Stimulated activated memory B cell treated with anti-CD40 and anti-IgM and Interleukin-4, amounts not matched to agents 10 μg/mL and 1 μg/mL and 100 μg/mL, for 72 hours (primary cell): ENCODE data around the gene SSBP2.
"Not testable (repeated sequence)": the region's sequence is repeated elsewhere in the genome, so short reads cannot be mapped to it uniquely, and the experiment has no call there.

Source experiments
- ATAC-seq: fragments of 150-1000 bp; cut with Tn5 transposase; 2 replicates; pipeline ENCODE4 v1.10.0; 2021
- H3K27ac Mint-ChIP-seq: one replicate; pipeline ENCODE4 v1.8.0; 2022; ENCODE audit warnings: mild to moderate bottlenecking, mixed read lengths
- H3K27me3 Mint-ChIP-seq: one replicate; pipeline ENCODE4 v1.8.0; 2022; ENCODE audit warnings: mixed read lengths
- H3K36me3 Mint-ChIP-seq: one replicate; pipeline ENCODE4 v1.8.0; 2022; ENCODE audit warnings: mixed read lengths
- H3K4me1 Mint-ChIP-seq: one replicate; pipeline ENCODE4 v1.8.0; 2022; ENCODE audit warnings: mixed read lengths
- H3K4me3 Mint-ChIP-seq: one replicate; pipeline ENCODE4 v1.8.0; 2022; ENCODE audit warnings: mild to moderate bottlenecking, moderate library complexity, mixed read lengths
- H3K9me3 Mint-ChIP-seq: one replicate; pipeline ENCODE4 v1.8.0; 2022; ENCODE audit warnings: mixed read lengths

The SSBP2 gene

GRCh38 chr5:81688215-81688614 lies 62.7 kb downstream of the SSBP2 start:
- Mint-ChIP-seq H3K9me3 (peaks cover 22% of the 10 kb centered on the region), H3K27ac (no peak overlapping the region), H3K36me3 (peaks cover 84% of the 10 kb centered on the region), H3K27me3 (no peaks in the 10 kb centered on the region), H3K4me1 (peaks cover 46% of the 10 kb centered on the region), H3K4me3 (no peak overlapping the region)
- ATAC-seq: no peak

DNA sequence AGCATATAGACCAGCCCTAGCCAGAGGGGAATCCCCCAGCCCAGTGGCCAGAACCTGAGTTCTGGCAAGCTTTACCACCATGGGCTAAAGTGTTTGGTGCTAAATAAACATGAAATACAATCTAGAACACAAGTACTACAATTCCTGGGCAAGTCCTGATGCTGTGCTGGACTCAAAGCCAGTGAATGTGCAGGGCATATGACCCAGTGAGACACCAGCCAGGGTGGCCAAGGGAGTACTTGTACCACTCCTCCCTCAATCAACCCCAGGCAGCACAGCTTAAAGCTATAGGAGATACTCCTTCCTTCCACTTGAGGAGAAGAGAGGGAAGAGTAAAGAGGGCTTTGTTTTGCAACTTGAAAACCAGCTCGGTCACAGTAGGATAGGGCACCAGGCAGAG lies 63.6 kb downstream of the SSBP2 start:
- Mint-ChIP-seq H3K4me1 (peaks cover 37% of the 10 kb centered on the region), H3K9me3 (peaks cover 19% of the 10 kb centered on the region), H3K27ac (no peak overlapping the region), H3K4me3 (no peak overlapping the region), H3K27me3 (no peaks in the 10 kb centered on the region), H3K36me3 (peaks cover 84% of the 10 kb centered on the region)
- no peak for ATAC-seq

- Mint-ChIP-seq H3K27ac (no peak overlapping the region), H3K27me3 (no peaks in the 10 kb centered on the region), H3K36me3 (peaks cover 78% of the 10 kb centered on the region), H3K4me1 (peaks cover 26% of the 10 kb centered on the region), H3K4me3 (no peak overlapping the region), H3K9me3 (peaks cover 9% of the 10 kb centered on the region)
- no peak for ATAC-seq
Measured at GRCh38 chr5:81685471-81685870, 65.4 kb downstream of the SSBP2 start.

DNA sequence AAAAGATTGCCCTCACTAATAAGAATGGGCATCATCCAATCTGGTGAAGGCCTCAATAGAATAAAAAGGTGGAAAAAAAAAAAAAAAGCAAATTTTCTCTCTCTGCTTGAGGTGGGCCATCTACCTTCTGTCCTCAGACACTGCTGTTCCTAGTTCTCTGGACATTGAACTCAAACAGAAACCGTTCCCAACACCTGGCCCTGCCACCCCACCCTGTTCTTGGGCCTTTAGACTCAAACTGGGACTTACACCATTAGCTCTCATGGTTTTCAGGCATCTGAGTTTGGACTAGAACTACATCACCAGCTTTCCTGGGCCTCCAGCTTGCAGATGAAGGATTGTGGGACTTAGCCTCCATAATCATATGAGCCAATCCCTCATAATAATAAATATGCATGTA lies 71.0 kb downstream of the SSBP2 start:
- Mint-ChIP-seq H3K9me3 (peaks cover 9% of the 10 kb centered on the region), H3K36me3 (peaks cover 62% of the 10 kb centered on the region), H3K4me1 (peaks cover 21% of the 10 kb centered on the region), H3K4me3 (no peak overlapping the region), H3K27ac (no peak overlapping the region), H3K27me3 (no peaks in the 10 kb centered on the region)
- no peak for ATAC-seq

DNA sequence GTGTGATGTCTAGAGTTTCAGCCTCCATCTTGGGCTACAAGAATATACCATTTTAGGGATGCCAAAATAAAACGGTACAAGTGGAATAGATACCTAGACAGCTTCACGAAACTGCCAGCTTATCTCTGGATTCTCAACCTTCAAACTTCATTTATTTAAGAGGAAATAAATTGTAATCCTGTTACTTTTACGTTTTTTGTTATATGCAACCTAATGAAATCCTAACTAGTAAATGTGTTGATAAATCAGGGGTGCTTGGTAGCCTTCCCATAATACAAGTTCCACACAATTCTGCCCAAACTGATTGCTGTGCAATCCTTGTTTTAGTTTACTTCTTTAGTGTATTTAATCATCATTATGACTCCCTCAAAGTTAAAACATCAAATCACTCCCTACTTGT lies 75.5 kb downstream of the SSBP2 start:
- H3K36me3 Mint-ChIP-seq: peaks cover 26% of the 10 kb centered on the region
- peaks cover 7% of the 10 kb centered on the region for H3K9me3 Mint-ChIP-seq
- no peak overlapping the region for H3K27ac Mint-ChIP-seq
- peaks cover 12% of the 10 kb centered on the region for H3K4me1 Mint-ChIP-seq
- ATAC-seq: no peak
- no peaks in the 10 kb centered on the region for H3K27me3 Mint-ChIP-seq
- H3K4me3 Mint-ChIP-seq: no peak overlapping the region

- Mint-ChIP-seq H3K4me3 (no peak overlapping the region), H3K36me3 (peaks cover 8% of the 10 kb centered on the region), H3K9me3 (no peaks in the 10 kb centered on the region), H3K4me1 (peaks cover 10% of the 10 kb centered on the region), H3K27ac (no peak overlapping the region), H3K27me3 (no peaks in the 10 kb centered on the region)
- no peak for ATAC-seq
Measured at GRCh38 chr5:81665795-81666194, 85.1 kb downstream of the SSBP2 start.

GRCh38 chr5:81660624-81661023 lies 90.3 kb downstream of the SSBP2 start:
- Mint-ChIP-seq H3K4me1 (peaks cover 20% of the 10 kb centered on the region), H3K36me3 (peaks cover 12% of the 10 kb centered on the region)
- ATAC-seq, H3K27ac Mint-ChIP-seq, H3K9me3 Mint-ChIP-seq, H3K4me3 Mint-ChIP-seq, H3K27me3 Mint-ChIP-seq: not testable (repeated sequence)

GRCh38 chr5:81657386-81657785 lies 93.5 kb downstream of the SSBP2 start:
- H3K4me1 Mint-ChIP-seq: peaks cover 28% of the 10 kb centered on the region

GRCh38 chr5:81656783-81657182 lies 94.1 kb downstream of the SSBP2 start:
- Mint-ChIP-seq H3K36me3 (peaks cover 25% of the 10 kb centered on the region), H3K27ac (no peak overlapping the region), H3K4me1 (peaks cover 30% of the 10 kb centered on the region), H3K4me3 (no peak overlapping the region), H3K27me3 (no peaks in the 10 kb centered on the region), H3K9me3 (peaks cover 3% of the 10 kb centered on the region)
- ATAC-seq: no peak

More at GRCh38 chr5:81657386-81657785, 93.5 kb downstream of the SSBP2 start:
- peaks cover 27% of the 10 kb centered on the region for H3K36me3 Mint-ChIP-seq
- ATAC-seq: no peak
- peaks cover 3% of the 10 kb centered on the region for H3K9me3 Mint-ChIP-seq
- H3K27ac Mint-ChIP-seq: no peak overlapping the region
- no peak overlapping the region for H3K4me3 Mint-ChIP-seq
- no peaks in the 10 kb centered on the region for H3K27me3 Mint-ChIP-seq

GRCh38 chr5:81650987-81651386 lies 99.9 kb downstream of the SSBP2 start:
- ATAC-seq: no peak
- H3K4me1 Mint-ChIP-seq: peaks cover 15% of the 10 kb centered on the region
- no peak overlapping the region for H3K27ac Mint-ChIP-seq
- H3K9me3 Mint-ChIP-seq: no peaks in the 10 kb centered on the region
- H3K36me3 Mint-ChIP-seq: peaks cover 20% of the 10 kb centered on the region
- H3K27me3 Mint-ChIP-seq: no peaks in the 10 kb centered on the region
- H3K4me3 Mint-ChIP-seq: no peak overlapping the region

- Mint-ChIP-seq H3K36me3 (peaks cover 6% of the 10 kb centered on the region), H3K27me3 (no peaks in the 10 kb centered on the region), H3K4me3 (no peak overlapping the region), H3K4me1 (peaks cover 3% of the 10 kb centered on the region), H3K27ac (no peak overlapping the region), H3K9me3 (no peaks in the 10 kb centered on the region)
- no peak for ATAC-seq
Measured at GRCh38 chr5:81646469-81646995, 104.4 kb downstream of the SSBP2 start.

- no peak for ATAC-seq
- peaks cover under 1% of the 10 kb centered on the region for H3K36me3 Mint-ChIP-seq
- H3K4me3 Mint-ChIP-seq: no peak overlapping the region
- H3K27ac Mint-ChIP-seq: no peak overlapping the region
- no peaks in the 10 kb centered on the region for H3K4me1 Mint-ChIP-seq
- H3K27me3 Mint-ChIP-seq: no peaks in the 10 kb centered on the region
- H3K9me3 Mint-ChIP-seq: no peaks in the 10 kb centered on the region
Measured at GRCh38 chr5:81642210-81642609, 108.7 kb downstream of the SSBP2 start.

GRCh38 chr5:81639556-81639955 lies 111.3 kb downstream of the SSBP2 start:
- Mint-ChIP-seq H3K4me1 (no peaks in the 10 kb centered on the region), H3K27me3 (no peaks in the 10 kb centered on the region), H3K27ac (no peak overlapping the region), H3K36me3 (peaks cover 9% of the 10 kb centered on the region), H3K9me3 (no peaks in the 10 kb centered on the region), H3K4me3 (no peak overlapping the region)
- no peak for ATAC-seq

DNA sequence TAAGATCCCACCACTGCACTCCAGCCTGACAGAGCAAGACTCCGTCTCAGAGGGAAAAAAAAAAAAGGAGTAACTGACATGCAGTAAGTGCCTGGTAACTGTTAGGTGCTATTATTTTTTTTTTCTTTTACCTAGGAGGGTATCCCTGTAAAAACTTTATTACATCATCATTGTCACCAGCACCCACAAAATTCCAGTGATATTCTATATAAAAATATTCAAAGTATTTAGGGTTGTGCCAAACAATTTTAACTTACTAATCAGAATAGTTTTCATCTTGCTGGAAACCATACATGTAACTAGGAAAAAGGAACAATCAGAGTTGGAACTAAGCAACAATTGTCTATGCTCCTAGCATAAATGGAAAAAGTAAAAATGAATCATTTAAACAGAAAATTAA lies 112.4 kb downstream of the SSBP2 start:
- Mint-ChIP-seq H3K9me3 (no peaks in the 10 kb centered on the region), H3K27ac (no peak overlapping the region), H3K4me3 (no peak overlapping the region), H3K36me3 (peaks cover 9% of the 10 kb centered on the region), H3K4me1 (no peaks in the 10 kb centered on the region), H3K27me3 (no peaks in the 10 kb centered on the region)
- ATAC-seq: no peak

DNA sequence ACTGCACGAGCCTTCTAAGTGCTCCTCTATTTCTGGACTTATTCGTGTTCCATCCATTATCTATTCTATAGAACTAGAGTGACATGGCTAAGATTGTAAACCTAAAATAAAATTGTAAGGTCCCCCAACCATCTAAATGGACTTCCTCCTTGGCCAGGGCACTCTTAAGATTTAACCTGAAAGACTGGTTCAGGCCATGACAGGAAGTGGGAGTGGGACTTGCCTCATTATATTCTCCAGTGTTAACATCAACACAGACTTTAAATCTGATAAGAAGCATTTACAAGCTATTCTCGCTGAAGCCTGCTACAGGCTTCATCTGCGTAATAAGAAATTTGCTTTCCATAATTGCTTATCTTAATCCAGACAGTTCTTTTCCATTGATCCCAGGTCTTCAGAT lies 117.0 kb downstream of the SSBP2 start:
- no peaks in the 10 kb centered on the region for H3K4me1 Mint-ChIP-seq
- H3K36me3 Mint-ChIP-seq: peaks cover 17% of the 10 kb centered on the region
- ATAC-seq: no peak
- H3K27me3 Mint-ChIP-seq: no peaks in the 10 kb centered on the region
- no peak overlapping the region for H3K4me3 Mint-ChIP-seq
- no peak overlapping the region for H3K27ac Mint-ChIP-seq
- no peaks in the 10 kb centered on the region for H3K9me3 Mint-ChIP-seq

DNA sequence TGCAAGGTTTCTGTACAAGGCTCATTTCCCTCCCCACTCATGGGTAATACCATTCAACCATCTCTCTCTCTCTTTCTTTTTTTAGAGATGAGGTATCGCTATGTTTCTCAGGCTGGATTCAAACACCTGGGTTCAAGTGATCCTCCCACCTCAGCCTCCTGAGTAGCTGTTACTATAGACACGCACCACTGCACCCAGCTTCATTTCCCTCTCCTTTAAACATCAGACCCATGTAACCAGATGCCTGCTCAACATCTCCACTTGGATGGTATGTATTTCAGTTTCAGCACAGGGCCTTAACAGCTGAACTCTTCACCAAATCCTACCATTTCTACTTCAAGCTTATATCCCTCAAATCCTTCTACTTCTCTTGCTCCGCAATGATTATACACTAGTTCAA lies 117.4 kb downstream of the SSBP2 start:
- H3K27me3 Mint-ChIP-seq: no peaks in the 10 kb centered on the region

GRCh38 chr5:81632679-81633078 lies 118.2 kb downstream of the SSBP2 start:
- Mint-ChIP-seq H3K9me3 (no peaks in the 10 kb centered on the region), H3K36me3 (peaks cover 24% of the 10 kb centered on the region), H3K4me1 (no peaks in the 10 kb centered on the region), H3K27me3 (no peaks in the 10 kb centered on the region), H3K4me3 (no peak overlapping the region), H3K27ac (no peak overlapping the region)
- ATAC-seq: no peak

More for the DNA sequence above, 117.4 kb downstream of the SSBP2 start:
- Mint-ChIP-seq H3K36me3 (peaks cover 21% of the 10 kb centered on the region), H3K27ac (no peak overlapping the region), H3K4me1 (no peaks in the 10 kb centered on the region), H3K9me3 (no peaks in the 10 kb centered on the region), H3K4me3 (no peak overlapping the region)
- ATAC-seq: no peak
